Astrocyte (in vitro differentiated cells and primary cell): ENCODE data around the gene TOP3B. TPM values are rescaled to one million over a fixed set of nuclear protein-coding genes. Genes with fewer than 3 reads are reported as not detected.

Experiments
- DNase-seq: peaks from one replicate; pipeline ENCODE4 v3.0.0-alpha.2; 2010; ENCODE audit warnings: low read depth
- FAIRE-seq: peaks from 2 replicates; lab custom pipeline; 2011; peaks lifted over from hg19 to GRCh38; lab: Jason Lieb, UNC
- H2AFZ ChIP-seq: 2 replicates; pipeline ENCODE4 v1.6.0; 2012; ENCODE audit warnings: low read depth, low read length, inconsistent platforms
- H3K27ac ChIP-seq: 2 replicates; pipeline ENCODE4 v1.5.1; 2011; ENCODE audit warnings: low read depth, low read length, inconsistent platforms
- H3K27me3 ChIP-seq: 2 replicates; pipeline ENCODE4 v1.6.0; 2011; ENCODE audit warnings: low read length, inconsistent platforms; ENCODE audit not compliant: insufficient read depth
- H3K36me3 ChIP-seq: 2 replicates; pipeline ENCODE4 v1.5.1; 2011; ENCODE audit warnings: low read length, inconsistent platforms; ENCODE audit not compliant: insufficient read depth
- H3K4me1 ChIP-seq: 2 replicates; pipeline ENCODE4 v1.5.1; 2011; ENCODE audit warnings: low read length, inconsistent platforms; ENCODE audit not compliant: insufficient read depth
- H3K4me2 ChIP-seq: 2 replicates; pipeline ENCODE4 v1.6.0; 2012; ENCODE audit warnings: low read length, inconsistent platforms
- H3K4me3 ChIP-seq: 2 replicates; pipeline ENCODE4 v1.5.1; 2011; ENCODE audit warnings: low read depth, mild to moderate bottlenecking, low read length, inconsistent platforms; ENCODE audit not compliant: insufficient read depth
- H3K79me2 ChIP-seq: 2 replicates; pipeline ENCODE4 v1.6.0; 2012; ENCODE audit warnings: mild to moderate bottlenecking, low read length, inconsistent platforms; ENCODE audit not compliant: insufficient read depth
- H3K9ac ChIP-seq: 2 replicates; pipeline ENCODE4 v1.6.0; 2012; ENCODE audit warnings: mild to moderate bottlenecking, low read length, inconsistent platforms
- H3K9me3 ChIP-seq: 2 replicates; pipeline ENCODE4 v1.5.1; 2012; ENCODE audit warnings: low read depth, mild to moderate bottlenecking, low read length, inconsistent platforms; ENCODE audit not compliant: insufficient read depth
- H4K20me1 ChIP-seq: 2 replicates; pipeline ENCODE4 v1.6.0; 2012; ENCODE audit warnings: low read length, inconsistent platforms; ENCODE audit not compliant: insufficient read depth
- H3K27ac Mint-ChIP-seq: one replicate; pipeline ENCODE4 v1.8.0; 2021; ENCODE audit warnings: mild to moderate bottlenecking, mixed read lengths; ENCODE audit not compliant: unreplicated experiment
- H3K27me3 Mint-ChIP-seq: one replicate; pipeline ENCODE4 v1.8.0; 2021; ENCODE audit warnings: low read depth, mixed read lengths; ENCODE audit not compliant: unreplicated experiment
- H3K36me3 Mint-ChIP-seq: one replicate; pipeline ENCODE4 v1.8.0; 2021; ENCODE audit warnings: low read depth, mixed read lengths; ENCODE audit not compliant: unreplicated experiment
- H3K4me1 Mint-ChIP-seq: one replicate; pipeline ENCODE4 v1.8.0; 2021; ENCODE audit warnings: low read depth, mixed read lengths; ENCODE audit not compliant: unreplicated experiment
- H3K4me3 Mint-ChIP-seq: one replicate; pipeline ENCODE4 v1.8.0; 2021; ENCODE audit warnings: mild to moderate bottlenecking, moderate library complexity, mixed read lengths; ENCODE audit not compliant: unreplicated experiment
- H3K9me3 Mint-ChIP-seq: one replicate; pipeline ENCODE4 v1.8.0; 2021; ENCODE audit warnings: mild to moderate bottlenecking, mixed read lengths; ENCODE audit not compliant: unreplicated experiment
- CTCF ChIP-seq: IDR thresholded peaks from 2 replicates; pipeline ENCODE4 v1.5.1; 2011; ENCODE audit warnings: low read depth, mild to moderate bottlenecking, inconsistent platforms, low read length, moderate library complexity; ENCODE audit not compliant: insufficient read depth
- EZH2 ChIP-seq: IDR thresholded peaks from 2 replicates; pipeline ENCODE4 v1.6.1; 2012; ENCODE audit warnings: mild to moderate bottlenecking, low read length, inconsistent platforms; ENCODE audit not compliant: insufficient read depth
- total RNA-seq: library from RNA; stranded (reverse); gene quantifications from 2 replicates; pipeline ENCODE4 v1.2.1, GENCODE V29; 2021

Gene TOP3B
- total RNA-seq, 1 donor from 2014 or later: 37.3 TPM

DNA sequence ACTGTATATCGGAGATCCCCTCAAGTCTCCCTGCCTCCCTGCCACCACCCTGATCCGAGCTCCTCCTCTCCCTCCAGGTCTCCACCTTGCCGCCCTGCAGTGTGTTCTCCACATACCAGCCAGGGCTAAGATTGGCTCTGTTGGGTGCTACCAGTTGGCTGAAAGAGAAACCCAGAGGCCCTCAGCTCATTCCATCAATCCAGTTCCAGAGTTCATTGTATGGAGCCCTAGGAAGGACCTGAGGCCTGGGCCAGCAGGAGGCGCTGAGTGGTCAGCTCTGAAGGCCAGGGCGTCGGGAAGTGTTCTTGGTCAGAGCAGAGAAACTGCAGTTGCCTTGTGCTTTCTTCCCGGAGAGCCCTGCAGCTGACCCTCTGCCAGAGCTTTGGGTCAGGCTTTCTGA lies 2.2 kb upstream of the TOP3B start:
- Histone ChIP-seq H3K27ac (no peak overlapping the region), H3K9ac (no peak overlapping the region), H3K4me1 (peaks cover 7% of the 10 kb centered on the region), H3K36me3 (no peaks in the 10 kb centered on the region), H4K20me1 (peaks cover 12% of the 10 kb centered on the region), H3K27me3 (peaks cover 8% of the 10 kb centered on the region), H3K79me2 (peaks cover 27% of the 10 kb centered on the region), H3K4me3 (no peak overlapping the region), H3K9me3 (no peaks in the 10 kb centered on the region), H3K4me2 (no peak overlapping the region), H2AFZ (no peak overlapping the region)
- H3K4me3 Mint-ChIP-seq: no peak overlapping the region
- H3K4me1 Mint-ChIP-seq: peaks cover 4% of the 10 kb centered on the region
- H3K27me3 Mint-ChIP-seq: peaks cover 15% of the 10 kb centered on the region
- no peak for TF ChIP-seq EZH2
- no peak for TF ChIP-seq CTCF
- H3K36me3 Mint-ChIP-seq: peaks cover 3% of the 10 kb centered on the region
- DNase-seq (no peak), FAIRE-seq (no peak)
- H3K9me3 Mint-ChIP-seq: no peaks in the 10 kb centered on the region
- H3K27ac Mint-ChIP-seq: no peak overlapping the region

DNA sequence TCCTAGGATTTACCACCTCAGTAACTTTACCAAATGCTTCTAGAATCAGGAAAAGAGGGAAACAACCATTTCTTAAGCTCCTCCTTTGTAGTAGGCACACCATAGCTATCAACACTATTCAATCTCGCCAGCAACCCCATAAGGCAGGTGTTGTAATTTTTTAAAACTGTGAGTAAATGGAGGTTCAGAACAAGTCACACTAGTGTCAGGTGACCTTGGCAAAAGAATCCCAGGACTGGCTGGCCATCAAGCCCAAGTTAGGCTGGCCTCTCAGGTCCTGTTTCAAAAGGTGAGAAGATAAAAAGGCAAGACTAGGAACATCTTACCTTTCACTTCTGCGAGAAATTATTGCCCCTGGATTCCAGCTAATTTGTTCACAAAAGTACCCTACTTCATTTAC lies 713 bp downstream of the TOP3B start:
- Histone ChIP-seq H3K9ac (peak overlapping the region; percentile 91), H3K4me3 (peak overlapping the region; percentile 80), H3K4me1 (peaks cover 7% of the 10 kb centered on the region), H3K79me2 (peaks cover 49% of the 10 kb centered on the region), H3K36me3 (no peaks in the 10 kb centered on the region), H3K9me3 (no peaks in the 10 kb centered on the region), H3K27ac (peak overlapping the region; percentile 35), H4K20me1 (peaks cover 36% of the 10 kb centered on the region), H3K27me3 (no peaks in the 10 kb centered on the region), H3K4me2 (peak overlapping the region; percentile 91), H2AFZ (peak overlapping the region; percentile 51)
- Mint-ChIP-seq H3K4me1 (peaks cover 5% of the 10 kb centered on the region), H3K27me3 (no peaks in the 10 kb centered on the region), H3K4me3 (peak overlapping the region; percentile 93), H3K27ac (peak overlapping the region; percentile 80), H3K36me3 (peaks cover 2% of the 10 kb centered on the region), H3K9me3 (no peaks in the 10 kb centered on the region)
- FAIRE-seq (no peak), DNase-seq (no peak)
- TF ChIP-seq EZH2 (no peak), CTCF (no peak)

- Mint-ChIP-seq H3K27ac (no peak overlapping the region), H3K9me3 (no peaks in the 10 kb centered on the region), H3K36me3 (peaks cover 2% of the 10 kb centered on the region), H3K4me3 (peak overlapping the region; percentile 57), H3K27me3 (no peaks in the 10 kb centered on the region), H3K4me1 (peaks cover 7% of the 10 kb centered on the region)
- Histone ChIP-seq H4K20me1 (peaks cover 48% of the 10 kb centered on the region), H3K4me3 (no peak overlapping the region), H2AFZ (no peak overlapping the region), H3K4me1 (peaks cover 7% of the 10 kb centered on the region), H3K9me3 (no peaks in the 10 kb centered on the region), H3K79me2 (peaks cover 62% of the 10 kb centered on the region), H3K27me3 (no peaks in the 10 kb centered on the region), H3K36me3 (no peaks in the 10 kb centered on the region), H3K4me2 (no peak overlapping the region), H3K9ac (no peak overlapping the region), H3K27ac (no peak overlapping the region)
- FAIRE-seq: no peak
- no peak for DNase-seq
- no peak for TF ChIP-seq EZH2
Observed at GRCh38 chr22:21980547-21980946, 2.0 kb downstream of the TOP3B start.
